H9 (cell line): ENCODE results near the gene TFAP2A. TPM values are rescaled to one million over a fixed set of nuclear protein-coding genes. Genes with fewer than 3 reads are reported as not detected.

Experiments
- DNase-seq: peaks from one replicate; pipeline ENCODE4 v3.0.0-alpha.2; 2017
- H2AFZ ChIP-seq: one replicate; pipeline ENCODE4 v1.6.1; 2013; ENCODE audit warnings: mild to moderate bottlenecking, low read length, control low read depth, moderate library complexity
- H2AK5ac ChIP-seq: 2 replicates; pipeline ENCODE4 v1.6.1; 2013; ENCODE audit warnings: low read length, control low read depth, mixed read lengths; ENCODE audit not compliant: insufficient read length
- H2BK120ac ChIP-seq: one replicate; pipeline ENCODE4 v1.6.1; 2013; ENCODE audit warnings: low read depth, mild to moderate bottlenecking, low read length, control low read depth, inconsistent platforms; ENCODE audit not compliant: poor library complexity, severe bottlenecking
- H2BK12ac ChIP-seq: 2 replicates; pipeline ENCODE4 v1.6.1; 2013; ENCODE audit warnings: low read length, control low read depth, mixed read lengths, low read depth; ENCODE audit not compliant: insufficient read length
- H2BK15ac ChIP-seq: 2 replicates; pipeline ENCODE4 v1.6.1; 2013; ENCODE audit warnings: low read depth, low read length, control low read depth
- H2BK20ac ChIP-seq: one replicate; pipeline ENCODE4 v1.6.1; 2013; ENCODE audit warnings: low read depth, mild to moderate bottlenecking, low read length, control low read depth, inconsistent platforms; ENCODE audit not compliant: poor library complexity, severe bottlenecking
- H2BK5ac ChIP-seq: 2 replicates; pipeline ENCODE4 v1.6.1; 2013; ENCODE audit warnings: low read length, control low read depth, mixed read lengths; ENCODE audit not compliant: insufficient read length
- H3K14ac ChIP-seq: 2 replicates; pipeline ENCODE4 v1.6.1; 2013; ENCODE audit warnings: low read length, control low read depth; ENCODE audit not compliant: insufficient read depth
- H3K18ac ChIP-seq: 2 replicates; pipeline ENCODE4 v1.6.1; 2013; ENCODE audit warnings: low read depth, mild to moderate bottlenecking, mixed read lengths, low read length, control low read depth; ENCODE audit not compliant: insufficient read length
- H3K23ac ChIP-seq: 2 replicates; pipeline ENCODE4 v1.6.1; 2013; ENCODE audit warnings: low read length, control low read depth, mixed read lengths, low read depth; ENCODE audit not compliant: insufficient read length
- H3K23me2 ChIP-seq: 2 replicates; pipeline ENCODE4 v1.6.1; 2013; ENCODE audit warnings: low read depth, mild to moderate bottlenecking, mixed read lengths, low read length, control low read depth; ENCODE audit not compliant: insufficient read length, poor library complexity, severe bottlenecking
- H3K27ac ChIP-seq: 2 replicates; pipeline ENCODE4 v1.5.1; 2013; ENCODE audit warnings: low read length, control low read depth, mixed read lengths, low read depth; ENCODE audit not compliant: insufficient read length
- H3K27me3 ChIP-seq: 2 replicates; pipeline ENCODE4 v1.6.1; 2013; ENCODE audit warnings: low read length, control low read depth, inconsistent platforms; ENCODE audit not compliant: insufficient read depth
- H3K4ac ChIP-seq: 2 replicates; pipeline ENCODE4 v1.6.1; 2013; ENCODE audit warnings: low read depth, mild to moderate bottlenecking, control low read depth, inconsistent platforms, low read length, moderate library complexity
- H3K4me1 ChIP-seq: 2 replicates; pipeline ENCODE4 v1.6.1; 2013; ENCODE audit warnings: low read length, control low read depth, inconsistent platforms; ENCODE audit not compliant: insufficient read depth
- H3K4me2 ChIP-seq: 2 replicates; pipeline ENCODE4 v1.6.1; 2013; ENCODE audit warnings: low read length, control low read depth, mixed read lengths; ENCODE audit not compliant: insufficient read length, insufficient read depth
- H3K56ac ChIP-seq: 2 replicates; pipeline ENCODE4 v1.6.1; 2013; ENCODE audit warnings: low read depth, mild to moderate bottlenecking, mixed read lengths, low read length, control low read depth; ENCODE audit not compliant: insufficient read length
- H3K79me1 ChIP-seq: 2 replicates; pipeline ENCODE4 v1.6.1; 2013; ENCODE audit warnings: low read depth, mild to moderate bottlenecking, moderate library complexity, low read length, control low read depth, inconsistent platforms; ENCODE audit not compliant: insufficient read depth, poor library complexity, severe bottlenecking
- H3K79me2 ChIP-seq: 2 replicates; pipeline ENCODE4 v1.6.1; 2013; ENCODE audit warnings: low read length, control low read depth, inconsistent platforms; ENCODE audit not compliant: insufficient read depth
- H3K9ac ChIP-seq: 2 replicates; pipeline ENCODE4 v1.6.1; 2013; ENCODE audit warnings: low read length, control low read depth, mixed read lengths; ENCODE audit not compliant: insufficient read length; ENCODE audit errors: extremely low read depth
- H3K9me3 ChIP-seq: one replicate; pipeline ENCODE4 v1.6.1; 2013; ENCODE audit warnings: low read depth, low read length, inconsistent platforms; ENCODE audit not compliant: control insufficient read depth
- H3T11ph ChIP-seq: one replicate; pipeline ENCODE4 v1.6.1; 2013; ENCODE audit warnings: mild to moderate bottlenecking, low read length, control low read depth, inconsistent platforms
- H4K20me1 ChIP-seq: one replicate; pipeline ENCODE4 v1.6.1; 2013; ENCODE audit not compliant: control insufficient read depth, insufficient read length, insufficient read depth
- H4K5ac ChIP-seq: 2 replicates; pipeline ENCODE4 v1.6.1; 2013; ENCODE audit warnings: low read depth, mild to moderate bottlenecking, mixed read lengths, low read length, control low read depth; ENCODE audit not compliant: insufficient read length
- H4K8ac ChIP-seq: replicated peaks from 2 replicates; pipeline ENCODE4 v1.6.1; 2013; ENCODE audit warnings: low read length, control low read depth, mixed read lengths, low read depth; ENCODE audit not compliant: insufficient read length
- H4K91ac ChIP-seq: 2 replicates; pipeline ENCODE4 v1.6.1; 2013; ENCODE audit warnings: low read depth, mild to moderate bottlenecking, moderate library complexity, mixed read lengths, low read length, control low read depth; ENCODE audit not compliant: insufficient read length
- H3K27ac Mint-ChIP-seq, 3 experiments: 2 replicates in 2 of 3; 3 replicates in 1 of 3; pipeline ENCODE4 v1.8.0; 2020 to 2021; ENCODE audit warnings: mixed read lengths in 3 of 3, mild to moderate bottlenecking in 1 of 3, moderate library complexity in 1 of 3
- H3K27me3 Mint-ChIP-seq: 2 replicates; pipeline ENCODE4 v1.8.0; 2021; ENCODE audit warnings: low read depth, mild to moderate bottlenecking, moderate library complexity, mixed read lengths
- H3K36me3 Mint-ChIP-seq, 3 experiments: 2 replicates in 2 of 3; 3 replicates in 1 of 3; pipeline ENCODE4 v1.8.0; 2020 to 2021; ENCODE audit warnings: low read depth in 3 of 3, mixed read lengths in 3 of 3; ENCODE audit not compliant: insufficient read depth in 1 of 3
- H3K4me1 Mint-ChIP-seq, 2 experiments: 2 replicates each; pipeline ENCODE4 v1.8.0; 2020; ENCODE audit warnings: mixed read lengths in 2 of 2
- H3K4me3 Mint-ChIP-seq, 2 experiments: 2 replicates in 1 of 2; 3 replicates in 1 of 2; pipeline ENCODE4 v1.8.0; 2020 to 2021; ENCODE audit warnings: mild to moderate bottlenecking in 2 of 2, mixed read lengths in 2 of 2, moderate library complexity in 1 of 2
- H3K9me3 Mint-ChIP-seq, 2 experiments: 2 replicates in 1 of 2; 3 replicates in 1 of 2; pipeline ENCODE4 v1.8.0; 2020; ENCODE audit warnings: mild to moderate bottlenecking in 2 of 2, mixed read lengths in 2 of 2, moderate library complexity in 1 of 2
- WGBS: extraction: QIAGEN DNeasy Blood & Tissue Kit; methylation state at CpG from one replicate; pipeline ENCODE4 v1.1.7; 2013; ENCODE audit warnings: missing lambda C conversion rate, low lambda C conversion rate, mixed read lengths; ENCODE audit not compliant: insufficient read length; ENCODE audit errors: extremely low coverage; 5-methylcytosine and 5-hydroxymethylcytosine counted together
- total RNA-seq: library from RNA; stranded (reverse); gene quantifications from 2 replicates; pipeline ENCODE4 v1.2.1, GENCODE V29; 2021
- TF ChIP-seq, protein P1 (sequence below): fragments of 200-600 bp; sonication (generic); conservative IDR thresholded peaks from 3 replicates; pipeline ENCODE4 v1.8.0; 2021; ENCODE audit warnings: antibody characterized with exemption, mild to moderate bottlenecking

The TFAP2A gene
- total RNA-seq, 1 experiment from 2014 or later = 2.6 TPM

- H3K9me3 Mint-ChIP-seq = peaks cover 4% of the 10 kb centered on the region in 2 experiments; a peak in 3 of 5 replicates
- Histone ChIP-seq H3K27ac (no peak overlapping the region), H3K56ac (no peak overlapping the region), H2AK5ac (no peak overlapping the region), H3K27me3 (peaks cover 70% of the 10 kb centered on the region), H3K4me2 (no peak overlapping the region), H3K9me3 (no peaks in the 10 kb centered on the region), H3K14ac (no peak overlapping the region), H2BK5ac (no peak overlapping the region), H3K4me1 (no peaks in the 10 kb centered on the region; the same call in 1 of the 2 replicates), H3K9ac (no peak overlapping the region), H3T11ph (no peak overlapping the region), H3K79me1 (no peaks in the 10 kb centered on the region), H3K23me2 (no peaks in the 10 kb centered on the region), H2BK20ac (no peak overlapping the region), H3K4ac (no peak overlapping the region), H3K79me2 (no peaks in the 10 kb centered on the region), H2BK15ac (no peak overlapping the region), H3K18ac (no peak overlapping the region), H4K8ac (no peak overlapping the region), H2AFZ (no peak overlapping the region), H3K23ac (no peak overlapping the region), H2BK120ac (no peak overlapping the region), H4K5ac (no peak overlapping the region), H4K20me1 (no peaks in the 10 kb centered on the region), H2BK12ac (no peak overlapping the region), H4K91ac (no peak overlapping the region)
- peaks cover 36 to 56% of the 10 kb centered on the region in 2 experiments for H3K4me1 Mint-ChIP-seq
- DNase-seq = no peak
- no peak overlapping the region for H3K4me3 Mint-ChIP-seq
- no CpG with 5 or more reads among the region's 3 CpGs for WGBS
- peaks cover 99% of the 10 kb centered on the region for H3K27me3 Mint-ChIP-seq
- TF ChIP-seq, protein P1, sequence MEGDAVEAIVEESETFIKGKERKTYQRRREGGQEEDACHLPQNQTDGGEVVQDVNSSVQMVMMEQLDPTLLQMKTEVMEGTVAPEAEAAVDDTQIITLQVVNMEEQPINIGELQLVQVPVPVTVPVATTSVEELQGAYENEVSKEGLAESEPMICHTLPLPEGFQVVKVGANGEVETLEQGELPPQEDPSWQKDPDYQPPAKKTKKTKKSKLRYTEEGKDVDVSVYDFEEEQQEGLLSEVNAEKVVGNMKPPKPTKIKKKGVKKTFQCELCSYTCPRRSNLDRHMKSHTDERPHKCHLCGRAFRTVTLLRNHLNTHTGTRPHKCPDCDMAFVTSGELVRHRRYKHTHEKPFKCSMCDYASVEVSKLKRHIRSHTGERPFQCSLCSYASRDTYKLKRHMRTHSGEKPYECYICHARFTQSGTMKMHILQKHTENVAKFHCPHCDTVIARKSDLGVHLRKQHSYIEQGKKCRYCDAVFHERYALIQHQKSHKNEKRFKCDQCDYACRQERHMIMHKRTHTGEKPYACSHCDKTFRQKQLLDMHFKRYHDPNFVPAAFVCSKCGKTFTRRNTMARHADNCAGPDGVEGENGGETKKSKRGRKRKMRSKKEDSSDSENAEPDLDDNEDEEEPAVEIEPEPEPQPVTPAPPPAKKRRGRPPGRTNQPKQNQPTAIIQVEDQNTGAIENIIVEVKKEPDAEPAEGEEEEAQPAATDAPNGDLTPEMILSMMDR = no peak
- no peak overlapping the region for H3K27ac Mint-ChIP-seq
- peaks cover 0 to 2% (median 0%) of the 10 kb centered on the region in 3 experiments; a peak in 1 of 7 replicates for H3K36me3 Mint-ChIP-seq
Measured at GRCh38 chr6:10396785-10397184, 18.1 kb downstream of the TFAP2A start.
